Loucy (cell line): ENCODE results near the gene KATNAL2.

Experiments
- H2AFZ ChIP-seq: fragments of 200-600 bp; sonication (generic); 2 replicates; pipeline ENCODE4 v1.6.0; 2016; ENCODE audit warnings: antibody characterized with exemption, mild to moderate bottlenecking, low read length, moderate library complexity
- H3F3A ChIP-seq: fragments of 200-600 bp; 2 replicates; pipeline ENCODE4 v1.6.0; 2016; ENCODE audit warnings: antibody characterized with exemption, low read depth, mild to moderate bottlenecking
- H3K27me3 ChIP-seq: fragments of 200-600 bp; sonication (generic); 2 replicates; pipeline ENCODE4 v1.6.1; 2014; ENCODE audit warnings: low read length, mild to moderate bottlenecking; ENCODE audit not compliant: insufficient read depth, poor library complexity, severe bottlenecking
- H3K36me3 ChIP-seq: fragments of 200-600 bp; sonication (generic); 2 replicates; pipeline ENCODE4 v1.6.1; 2016; ENCODE audit warnings: low read length; ENCODE audit not compliant: insufficient read depth
- H3K4me1 ChIP-seq: fragments of 200-600 bp; sonication (generic); 2 replicates; pipeline ENCODE4 v1.5.1; 2014; ENCODE audit warnings: low read length, mild to moderate bottlenecking; ENCODE audit not compliant: insufficient read depth, poor library complexity, severe bottlenecking
- H3K4me2 ChIP-seq: fragments of 200-600 bp; sonication (generic); 2 replicates; pipeline ENCODE4 v1.6.0; 2014; ENCODE audit warnings: antibody characterized with exemption, low read length, low read depth, mild to moderate bottlenecking; ENCODE audit not compliant: poor library complexity, severe bottlenecking
- H3K4me3 ChIP-seq: fragments of 200-600 bp; sonication (generic); 2 replicates; pipeline ENCODE4 v1.5.1; 2014; ENCODE audit warnings: low read length, mild to moderate bottlenecking, mixed read lengths; ENCODE audit not compliant: poor library complexity, severe bottlenecking
- H3K79me2 ChIP-seq: fragments of 200-600 bp; sonication (generic); 2 replicates; pipeline ENCODE4 v1.6.1; 2014; ENCODE audit warnings: low read length; ENCODE audit not compliant: insufficient read depth
- H3K9ac ChIP-seq: fragments of 200-600 bp; sonication (generic); 2 replicates; pipeline ENCODE4 v1.6.0; 2014; ENCODE audit warnings: mild to moderate bottlenecking, low read depth, low read length, moderate library complexity; ENCODE audit not compliant: poor library complexity, severe bottlenecking
- H3K9me2 ChIP-seq: fragments of 200-600 bp; sonication (generic); replicated peaks from 2 replicates; pipeline ENCODE4 v1.6.1; 2016; ENCODE audit warnings: low read depth, low read length, mixed read lengths
- H3K9me3 ChIP-seq: fragments of 200-600 bp; sonication (generic); 2 replicates; pipeline ENCODE4 v1.6.1; 2014; ENCODE audit warnings: mild to moderate bottlenecking, antibody characterized with exemption, low read length, low read depth; ENCODE audit not compliant: insufficient read depth
- H4K20me1 ChIP-seq: fragments of 200-600 bp; sonication (generic); 2 replicates; pipeline ENCODE4 v1.6.0; 2014; ENCODE audit warnings: antibody characterized with exemption, low read length, mild to moderate bottlenecking; ENCODE audit not compliant: insufficient read depth, poor library complexity, severe bottlenecking
- CTCF ChIP-seq: fragments of 200-600 bp; sonication (generic); conservative IDR thresholded peaks from 2 replicates; pipeline ENCODE4 v1.5.1; 2014; ENCODE audit warnings: mild to moderate bottlenecking, antibody characterized with exemption, low read length
- EZH2phosphoT487 ChIP-seq: fragments of 200-600 bp; IDR thresholded peaks from 2 replicates; pipeline ENCODE4 v1.6.1; 2018; ENCODE audit warnings: antibody characterized with exemption, mild to moderate bottlenecking, moderate library complexity, borderline replicate concordance

KATNAL2 gene

DNA sequence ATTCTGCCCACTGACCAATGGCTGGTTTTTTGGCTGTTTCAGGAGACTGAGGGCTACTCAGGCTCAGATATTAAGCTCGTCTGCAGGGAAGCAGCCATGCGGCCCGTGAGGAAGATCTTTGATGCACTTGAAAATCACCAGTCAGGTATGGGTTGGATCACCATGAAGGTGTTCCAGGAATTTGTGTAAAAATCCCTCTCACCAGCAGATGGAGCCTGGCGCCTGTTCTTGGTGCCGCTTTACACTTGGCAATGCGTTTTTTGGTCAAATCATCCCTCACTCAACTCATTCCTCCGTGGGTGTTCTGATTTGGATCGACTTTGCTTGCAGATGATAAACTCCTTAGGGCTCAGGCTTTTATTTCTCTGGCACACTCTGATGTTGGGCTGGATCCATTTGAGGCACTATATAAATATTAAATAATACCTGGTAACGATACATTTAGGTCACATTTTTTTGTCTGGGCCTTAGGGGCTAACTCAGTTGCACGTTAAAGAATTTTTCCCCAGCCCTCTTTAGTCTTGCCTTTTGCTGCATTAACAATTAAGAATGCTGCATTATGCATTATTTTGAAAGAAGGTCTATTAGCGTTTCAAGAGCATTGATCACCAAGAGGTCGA lies 182.9 kb downstream of the KATNAL2 start:
- TF ChIP-seq CTCF (peak; percentile 88), EZH2phosphoT487 (no peak)
- H3K9me3 ChIP-seq, result no peaks in the 10 kb centered on the region
- H4K20me1 ChIP-seq, result no peaks in the 10 kb centered on the region
- no peaks in the 10 kb centered on the region for H3K27me3 ChIP-seq
- no peaks in the 10 kb centered on the region for H3K79me2 ChIP-seq
- H3K9me2 ChIP-seq, result no peaks in the 10 kb centered on the region
- no peak overlapping the region for H3K4me2 ChIP-seq
- no peak overlapping the region for H3K4me3 ChIP-seq
- no peak overlapping the region for H3K9ac ChIP-seq
- H2AFZ ChIP-seq, result no peak overlapping the region
- H3K36me3 ChIP-seq, result no peaks in the 10 kb centered on the region; the same call in 1 of the 2 replicates
- no peaks in the 10 kb centered on the region for H3K4me1 ChIP-seq
- no peaks in the 10 kb centered on the region for H3F3A ChIP-seq

- Histone ChIP-seq H3K9me2 (no peaks in the 10 kb centered on the region), H3K4me2 (no peak overlapping the region), H4K20me1 (no peaks in the 10 kb centered on the region), H3K4me1 (no peaks in the 10 kb centered on the region), H3K36me3 (peaks cover 31% of the 10 kb centered on the region; the same call in 1 of the 2 replicates), H2AFZ (no peak overlapping the region), H3K4me3 (no peak overlapping the region), H3K9me3 (no peaks in the 10 kb centered on the region), H3K79me2 (no peaks in the 10 kb centered on the region), H3F3A (no peaks in the 10 kb centered on the region), H3K9ac (no peak overlapping the region), H3K27me3 (no peaks in the 10 kb centered on the region)
- no peak for TF ChIP-seq CTCF
- TF ChIP-seq EZH2phosphoT487, result no peak
Observed at GRCh38 chr18:47108373-47108772, 191.0 kb downstream of the KATNAL2 start.

- no peaks in the 10 kb centered on the region for H3F3A ChIP-seq
- H3K9ac ChIP-seq, result no peak overlapping the region
- H2AFZ ChIP-seq, result no peak overlapping the region
- no peaks in the 10 kb centered on the region for H3K9me3 ChIP-seq
- no peaks in the 10 kb centered on the region for H3K27me3 ChIP-seq
- H3K79me2 ChIP-seq, result no peaks in the 10 kb centered on the region
- H4K20me1 ChIP-seq, result no peaks in the 10 kb centered on the region
- TF ChIP-seq CTCF, result no peak
- TF ChIP-seq EZH2phosphoT487, result no peak
- no peak overlapping the region for H3K4me3 ChIP-seq
- H3K4me1 ChIP-seq, result no peaks in the 10 kb centered on the region
- peaks cover 31% of the 10 kb centered on the region; the same call in 1 of the 2 replicates for H3K36me3 ChIP-seq
- H3K9me2 ChIP-seq, result no peaks in the 10 kb centered on the region
- no peak overlapping the region for H3K4me2 ChIP-seq
Observed at GRCh38 chr18:47108998-47109405, 191.6 kb downstream of the KATNAL2 start.
